Measurements from ENCODE around the gene RBM19.
A peak's percentile ranks its signal among the peaks of the same experiment; 100 is the strongest.
"Not testable (repeated sequence)": the region's sequence is repeated elsewhere in the genome, so short reads cannot be mapped to it uniquely, and the experiment has no call there.

The RBM19 gene

DNA sequence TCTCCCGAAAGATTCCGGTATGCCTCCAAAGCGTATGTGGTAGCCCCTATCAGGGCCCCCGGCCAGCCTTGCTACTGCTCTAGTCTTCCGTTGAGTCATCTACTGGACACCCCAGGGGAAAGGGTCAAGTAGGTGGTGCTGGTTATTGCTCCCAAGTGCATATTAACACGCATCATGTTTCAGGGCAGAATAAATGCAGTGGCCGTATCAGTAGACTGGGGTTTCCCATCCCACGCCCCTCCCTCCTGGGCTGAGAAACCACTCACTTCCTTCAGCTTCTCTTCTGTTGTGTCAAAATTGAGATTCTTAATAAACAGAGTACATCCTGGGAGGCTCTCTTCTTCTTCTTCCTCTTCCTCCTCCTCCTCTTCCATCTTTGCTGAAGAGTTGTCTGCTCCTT lies 39.3 kb downstream of the RBM19 start:
- no peak for DNase-seq

DNA sequence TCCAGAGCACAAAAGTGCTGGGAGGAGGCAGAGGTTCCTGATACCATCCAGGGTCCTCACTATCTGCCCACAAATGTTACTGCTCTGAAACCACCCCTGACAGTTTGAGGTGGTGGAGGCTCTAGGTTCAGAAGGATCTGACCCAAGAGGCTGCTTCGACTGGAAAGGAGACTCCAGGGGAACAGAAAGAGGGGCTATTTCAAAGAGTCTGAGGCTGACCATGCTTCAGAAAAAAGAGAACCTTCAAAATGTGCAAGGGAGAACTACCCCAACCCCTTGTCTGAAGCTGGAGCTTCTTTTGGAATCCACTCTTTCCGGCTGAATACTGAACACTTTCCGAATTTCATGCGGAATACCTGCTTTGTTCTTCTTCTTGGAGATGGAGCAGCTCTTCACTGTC lies 41.8 kb downstream of the RBM19 start:
- no peak for DNase-seq

DNA sequence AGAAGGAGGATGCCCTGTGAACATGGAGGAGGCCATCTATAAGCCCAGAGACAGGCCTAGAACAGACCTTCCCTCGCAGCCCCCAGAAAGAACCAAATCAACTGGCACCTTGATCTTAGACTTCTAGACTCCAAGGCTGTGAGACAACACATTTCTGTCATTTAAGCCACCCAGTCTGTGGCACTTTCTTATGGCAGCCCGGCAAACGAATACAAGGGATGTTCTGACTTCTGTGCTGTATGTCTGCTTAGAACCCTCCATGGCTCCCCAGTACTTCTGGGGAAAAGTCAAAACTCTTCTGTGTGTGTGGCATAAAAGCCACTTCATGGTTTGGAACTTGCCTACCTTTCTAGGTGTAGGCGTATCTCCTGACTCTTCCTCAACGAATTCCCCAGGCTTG lies 42.9 kb downstream of the RBM19 start:
- DNase-seq: no peak

DNA sequence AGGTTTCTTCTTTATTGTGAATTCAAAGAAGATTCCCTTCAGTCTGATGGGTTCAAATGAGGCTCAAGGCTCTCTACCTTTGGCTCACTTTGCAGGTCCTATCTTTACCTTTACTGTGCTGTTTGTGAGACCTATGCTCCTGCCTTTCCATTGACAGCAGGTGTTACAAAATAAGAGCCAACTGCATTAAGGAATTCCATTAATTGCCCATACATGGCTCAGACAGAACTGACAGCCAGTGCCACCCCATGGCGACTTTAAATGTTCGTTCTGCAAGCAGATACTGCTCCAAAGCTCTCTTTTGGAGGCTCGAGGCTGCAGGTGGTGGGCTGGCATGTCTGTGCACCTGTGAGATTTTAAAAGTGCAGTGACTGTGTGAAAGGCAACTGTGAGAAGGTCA lies 44.7 kb downstream of the RBM19 start:
- no peak for DNase-seq

DNA sequence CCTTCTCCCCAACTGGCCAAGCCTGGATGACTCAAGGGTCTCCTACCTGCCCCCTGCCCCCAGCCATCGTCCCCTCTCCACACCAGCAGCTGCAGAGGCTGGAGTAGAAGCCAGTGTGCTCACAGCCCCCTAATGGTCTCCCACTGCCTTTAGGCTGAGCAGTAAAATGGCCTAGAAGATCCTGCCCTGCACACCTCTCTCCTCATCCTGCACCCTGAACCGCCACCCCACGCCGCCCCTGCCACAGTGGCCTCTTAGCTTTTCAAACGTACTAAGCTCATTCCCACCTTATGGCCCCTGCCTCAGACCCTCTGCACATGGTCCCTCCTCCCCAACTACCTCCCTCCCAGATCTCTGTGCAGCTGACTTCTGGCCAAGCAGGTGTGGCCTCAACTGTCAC lies 46.3 kb downstream of the RBM19 start:
- DNase-seq: no peak

DNA sequence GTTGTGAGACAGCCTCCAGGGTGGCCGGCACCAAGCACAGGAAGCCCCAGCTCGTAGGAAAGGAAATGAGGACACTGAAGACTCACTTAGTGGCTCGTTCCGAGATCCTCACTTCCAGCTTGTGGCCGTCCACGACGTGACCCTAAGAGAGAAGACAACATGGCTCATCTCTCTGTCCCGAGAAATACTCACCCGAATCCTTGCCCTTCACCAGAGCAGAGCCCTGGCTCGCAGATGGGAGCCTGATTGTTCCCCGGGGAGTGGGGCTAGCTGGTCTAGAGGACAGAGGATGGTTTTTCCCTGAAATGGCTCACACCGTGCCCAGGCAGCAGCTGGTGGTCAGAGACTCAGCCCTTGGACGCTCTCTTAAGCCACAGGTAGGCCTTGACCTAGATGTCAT lies 47.8 kb downstream of the RBM19 start:
- DNase-seq: no peak

DNA sequence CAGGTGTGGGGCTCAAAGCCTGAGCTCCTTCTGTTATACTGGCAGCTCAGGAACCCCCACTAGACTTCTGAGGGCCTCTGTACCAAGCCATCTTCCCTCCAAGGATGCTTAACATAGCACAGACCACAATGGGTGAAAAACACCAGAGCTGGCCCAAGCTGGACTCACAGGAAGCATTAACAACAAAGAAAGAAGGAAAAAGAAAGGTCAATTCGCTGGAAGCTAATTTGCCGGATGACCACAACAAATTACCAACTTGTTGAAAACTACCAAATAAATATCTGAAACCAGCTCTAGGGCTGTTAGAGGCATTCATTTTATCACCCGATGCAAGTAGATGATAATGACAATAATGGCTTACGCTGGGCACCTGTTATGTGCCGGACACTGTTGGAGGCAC lies 48.7 kb downstream of the RBM19 start:
- no peak for DNase-seq

DNA sequence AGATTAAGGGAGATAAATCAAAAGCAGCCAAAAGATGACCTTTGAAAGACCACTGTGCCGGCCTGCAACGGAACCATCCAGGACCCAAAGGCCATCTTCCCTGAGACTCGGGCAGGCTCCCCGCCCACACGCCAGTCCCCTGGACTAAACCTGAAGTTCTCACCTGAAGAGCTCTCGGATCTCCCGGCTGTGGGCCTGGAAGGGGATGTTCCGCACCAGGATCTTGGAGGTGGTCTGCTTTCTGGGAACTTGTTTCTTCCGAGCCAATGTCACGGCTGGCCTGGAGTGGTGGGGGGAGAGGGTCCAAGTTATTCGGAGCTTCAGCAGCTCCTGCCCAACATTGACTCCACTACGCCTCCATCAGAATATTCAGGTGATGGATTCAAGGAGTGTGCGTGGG lies 51.3 kb downstream of the RBM19 start:
- no peak for DNase-seq

DNA sequence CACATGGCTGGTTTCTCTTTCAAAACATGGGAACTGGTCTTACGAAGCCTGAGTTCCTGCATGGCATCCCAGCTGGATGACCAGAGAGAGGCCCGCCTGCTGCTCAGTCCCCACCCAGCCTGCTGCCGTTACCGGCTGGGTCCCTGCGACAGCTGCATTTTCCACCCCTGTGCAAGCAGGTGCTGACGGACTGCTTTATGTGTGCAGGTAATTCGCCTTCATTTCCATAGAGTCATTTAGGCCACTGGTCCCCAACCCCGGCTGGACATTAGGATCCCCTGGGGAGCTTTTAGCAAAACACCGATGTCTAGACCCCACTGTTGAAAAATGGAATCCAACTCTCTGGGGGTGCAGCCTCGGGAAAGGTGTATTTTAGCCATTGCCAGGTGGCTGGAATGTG lies 51.9 kb downstream of the RBM19 start:
- no peak for DNase-seq

DNA sequence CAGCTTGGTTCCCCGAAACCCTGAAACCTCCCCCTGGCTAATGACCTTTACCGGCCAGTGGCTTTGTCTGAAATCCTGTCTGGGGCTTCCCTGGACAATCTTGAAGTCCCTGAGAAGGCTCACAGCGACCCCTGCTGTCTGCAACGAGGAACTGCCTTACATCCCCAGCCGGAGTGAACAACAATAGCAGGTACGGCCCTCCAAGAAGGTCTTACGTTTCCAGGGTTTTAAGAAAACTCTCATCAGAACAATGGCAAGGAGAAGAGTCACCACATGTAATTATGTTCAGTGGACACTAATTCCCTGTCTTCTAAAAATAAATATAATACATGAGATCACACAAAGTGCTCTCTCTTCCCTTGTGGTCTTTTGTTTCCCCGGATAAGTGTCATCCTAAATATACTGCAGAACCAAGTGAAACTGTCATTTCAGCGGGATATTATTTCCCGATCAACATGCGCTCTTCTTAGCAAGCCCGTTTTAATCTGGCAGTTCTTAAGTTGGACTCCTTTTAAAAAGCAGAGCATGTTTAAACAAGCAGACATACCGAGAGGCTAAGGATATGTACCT lies 53.3 kb downstream of the RBM19 start:
- DNase-seq: peak; percentile 80

DNA sequence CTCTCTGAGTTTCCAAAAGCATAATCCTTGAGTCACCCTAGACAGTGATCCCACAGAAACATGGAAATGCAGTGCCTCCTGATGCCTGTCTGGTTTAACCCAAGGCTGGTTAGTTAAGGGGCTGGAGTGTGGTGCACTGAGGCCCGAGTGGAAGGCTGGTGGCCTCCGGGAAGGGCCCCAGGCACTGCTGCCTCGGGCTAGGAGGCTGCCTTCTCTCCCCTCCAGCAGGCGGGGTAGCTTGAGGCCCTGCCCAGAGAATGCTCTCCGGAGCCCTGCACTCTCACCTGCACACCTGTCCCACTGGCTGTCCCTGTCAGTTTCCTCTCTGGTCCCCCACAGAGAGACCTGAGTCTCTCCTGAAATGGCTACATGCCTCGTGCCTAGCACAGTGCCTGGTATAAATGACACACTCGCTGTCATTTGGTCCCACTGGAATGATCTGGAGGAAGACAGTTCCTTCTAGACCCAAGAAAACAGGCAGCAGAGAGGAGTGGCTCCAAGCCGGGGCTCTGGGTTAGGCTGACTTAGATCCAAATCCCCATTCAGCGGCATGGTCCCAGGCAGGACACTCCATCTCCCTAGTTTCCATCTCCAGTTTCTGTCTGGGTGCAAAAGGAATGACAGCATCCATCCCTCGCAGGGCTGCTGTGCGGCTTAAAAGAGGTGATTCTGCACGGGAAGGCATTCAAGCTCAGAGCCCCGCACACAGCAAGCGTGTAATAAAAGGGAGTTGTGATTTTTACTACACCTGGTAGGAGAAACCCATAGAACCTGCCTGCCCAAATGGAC lies 54.0 kb downstream of the RBM19 start:
- DNase-seq: no peak

DNA sequence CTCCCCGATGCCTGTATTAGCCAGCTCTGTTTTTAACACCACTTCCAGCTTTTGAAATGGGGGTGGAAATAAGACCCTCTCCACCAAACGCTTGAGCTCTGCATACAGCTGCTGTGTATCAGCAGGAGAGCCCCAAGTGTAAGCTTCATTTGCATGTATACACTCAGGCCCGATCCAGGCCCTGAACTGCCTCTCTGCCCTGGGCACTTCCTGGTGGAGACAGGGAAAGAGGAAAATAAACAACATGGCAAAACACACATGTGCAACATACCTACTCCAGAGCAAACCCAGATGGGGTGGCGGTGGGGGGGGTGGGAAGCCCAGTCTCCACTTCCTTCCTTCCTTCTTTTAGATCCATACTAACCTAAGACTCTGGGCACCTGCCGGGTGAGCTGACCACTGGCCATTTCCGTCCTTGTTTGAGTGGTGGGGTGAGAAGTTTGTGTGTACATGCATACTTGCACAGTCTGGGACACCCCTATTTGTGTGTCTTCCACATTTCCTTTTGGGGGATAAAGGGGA lies 55.3 kb downstream of the RBM19 start:
- DNase-seq: no peak

DNA sequence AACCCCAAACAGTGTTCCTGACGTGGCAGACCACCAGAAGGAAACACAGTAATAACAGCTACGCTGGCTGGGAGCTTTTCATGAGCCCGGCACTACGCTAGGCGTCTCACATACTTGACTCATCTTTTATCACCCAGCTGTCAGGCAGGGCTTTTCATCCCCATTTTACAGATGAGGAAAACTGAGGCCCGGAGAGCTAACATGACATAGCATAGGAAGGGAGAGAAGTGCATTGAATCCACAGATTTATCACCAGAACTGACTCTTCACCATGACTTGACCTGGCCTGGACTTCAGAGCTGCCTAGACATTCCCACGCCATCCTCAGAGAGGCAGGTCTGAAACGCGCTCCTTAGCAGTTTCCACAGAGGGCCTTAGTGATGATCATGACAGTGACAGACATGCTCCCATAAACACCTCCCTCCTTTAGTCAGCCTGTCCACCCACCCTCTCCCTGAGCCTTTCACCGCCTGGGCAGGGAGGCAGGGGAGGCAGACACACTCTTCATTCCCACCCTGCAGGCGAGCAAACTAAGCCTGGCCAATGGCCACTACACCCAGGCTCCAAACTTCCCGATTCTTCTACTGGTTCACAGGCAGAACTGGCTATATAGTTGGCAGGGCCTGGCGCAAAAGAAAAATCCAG lies 56.2 kb downstream of the RBM19 start:
- no peak for DNase-seq

DNA sequence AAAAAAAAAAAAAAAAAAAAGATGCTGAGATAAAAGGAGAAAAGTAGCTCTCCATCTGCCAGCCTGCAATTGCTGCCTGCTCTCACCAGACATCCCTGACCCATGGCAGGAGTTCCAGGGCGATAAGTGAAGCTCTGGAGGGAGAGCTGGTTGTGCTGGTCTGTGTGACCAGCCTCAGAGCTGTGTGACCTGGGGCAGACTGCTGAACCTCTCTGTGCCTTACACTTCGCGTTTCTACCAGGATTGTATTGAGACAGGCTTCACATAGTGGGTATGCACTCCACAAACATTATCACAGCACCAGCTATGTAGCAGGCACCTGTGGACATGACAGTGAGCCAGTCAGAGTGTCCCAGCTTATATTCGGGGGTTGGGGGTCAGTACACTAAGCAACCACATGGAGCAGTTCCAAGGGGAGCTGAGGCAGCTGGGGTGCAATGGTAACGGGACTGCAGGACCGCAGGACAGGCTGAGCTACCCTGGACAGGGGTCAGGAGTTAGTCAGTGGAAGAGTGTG lies 57.5 kb downstream of the RBM19 start:
- DNase-seq: no peak

DNA sequence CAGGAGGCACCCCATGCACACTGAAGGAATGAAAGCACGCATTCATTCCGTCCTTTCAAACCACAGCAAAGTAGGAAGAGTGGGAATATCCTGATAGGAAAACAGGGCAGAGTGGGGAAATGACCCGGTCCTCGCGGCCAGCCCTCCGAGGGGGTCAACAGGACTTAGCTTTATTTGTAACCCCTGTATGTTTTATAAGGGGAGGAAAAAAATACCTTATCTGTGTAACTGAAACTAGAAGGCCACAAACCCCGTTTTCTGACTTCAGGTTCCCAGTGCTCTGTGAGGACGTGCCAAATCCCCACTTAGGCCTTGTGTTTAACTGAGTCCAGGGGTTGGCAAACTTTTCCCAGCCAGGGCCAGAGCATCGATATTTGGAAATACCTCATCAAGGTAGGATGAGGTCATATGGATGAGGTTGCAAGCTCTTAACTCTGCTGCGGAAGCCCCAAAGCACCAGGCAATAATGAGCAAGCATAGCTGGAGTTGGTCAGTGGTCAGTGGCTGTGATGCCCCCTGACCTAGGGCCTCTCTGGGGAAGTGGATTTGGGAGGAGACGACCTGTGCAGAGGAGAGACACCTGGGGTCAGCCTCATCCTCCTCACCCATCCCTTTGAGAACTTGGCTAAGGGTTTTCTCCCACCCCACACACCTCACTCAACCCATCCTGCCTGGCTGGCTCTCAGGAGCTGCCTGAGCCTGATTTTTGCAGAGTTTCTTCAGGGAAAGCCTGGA lies 58.5 kb downstream of the RBM19 start:
- no peak for DNase-seq

DNA sequence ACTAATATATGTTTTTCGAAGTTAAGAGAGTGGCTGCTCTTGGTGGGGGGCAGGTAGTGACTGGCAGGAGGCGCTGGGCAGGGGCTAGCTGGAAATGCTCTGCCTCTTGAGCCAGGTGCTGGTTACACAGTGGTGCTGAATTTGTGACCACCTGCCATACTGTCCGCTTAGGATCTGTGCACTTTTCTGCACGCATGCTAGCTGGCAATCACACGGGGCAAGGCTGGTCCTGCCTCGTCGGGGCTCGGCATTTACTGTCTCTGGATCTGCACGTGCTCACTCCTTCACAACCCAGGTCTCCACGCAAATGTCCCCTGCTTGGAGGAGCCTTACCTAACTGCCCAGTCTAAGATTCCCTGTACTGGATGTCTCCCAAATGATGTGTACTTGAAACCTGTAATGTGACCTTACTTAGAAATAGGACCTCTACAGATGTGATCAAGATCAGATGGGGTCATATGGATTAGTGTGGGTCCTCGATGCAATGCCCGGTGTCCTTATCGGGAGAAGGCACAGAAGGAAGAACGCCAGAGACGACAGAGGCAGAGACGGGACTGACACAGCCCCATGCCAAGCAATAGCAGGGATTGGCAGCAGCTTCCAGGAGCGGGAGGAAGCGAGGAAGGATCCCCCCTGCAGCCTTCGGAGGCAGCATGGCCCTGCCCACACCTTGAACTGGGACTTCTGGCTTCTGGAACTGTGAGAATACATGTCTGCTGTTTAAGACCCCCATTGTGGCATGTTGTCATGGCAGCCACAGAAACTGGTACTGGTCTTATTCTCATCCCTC lies 59.5 kb downstream of the RBM19 start:
- DNase-seq: no peak

DNA sequence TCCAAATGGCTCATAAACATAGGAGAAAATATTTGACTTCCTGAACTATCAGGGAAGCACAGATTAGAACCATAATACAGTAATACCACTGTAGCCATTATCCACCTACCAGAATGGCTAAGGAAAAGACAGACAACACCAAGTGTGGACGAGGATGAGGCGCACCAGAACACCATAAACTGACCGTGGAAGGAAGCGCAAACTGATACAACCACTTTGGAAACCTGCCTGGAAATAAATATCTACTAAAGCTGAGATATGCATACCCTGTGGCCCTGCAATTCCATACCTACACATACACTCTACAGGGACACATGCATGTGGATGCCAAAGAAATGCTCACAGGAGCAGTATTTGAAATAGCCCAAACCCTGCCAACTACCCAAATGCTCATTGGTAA lies 60.3 kb downstream of the RBM19 start:
- no peak for DNase-seq

DNA sequence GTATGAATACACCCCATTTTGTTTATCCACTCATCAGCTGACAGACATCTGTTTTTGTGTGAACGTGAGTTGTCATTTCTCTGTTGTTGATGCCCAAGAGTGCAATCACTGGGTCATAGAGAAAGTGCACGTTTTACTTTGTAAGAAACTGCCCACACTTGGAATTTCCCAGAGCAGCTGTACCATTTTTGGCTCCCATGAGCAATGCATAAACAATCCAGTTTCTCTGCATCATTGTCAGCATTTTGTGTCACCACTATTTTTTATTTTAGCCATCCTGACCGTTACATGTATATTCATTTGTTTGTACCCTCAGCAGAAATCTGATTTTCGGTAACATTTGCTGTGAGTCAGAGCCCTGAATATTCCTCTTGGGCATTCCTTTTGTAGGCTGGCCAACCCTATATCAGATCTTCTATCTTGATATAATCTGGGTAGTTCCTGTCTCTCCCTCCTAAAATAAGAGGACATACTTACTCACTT lies 62.7 kb downstream of the RBM19 start:
- DNase-seq: no peak

DNA sequence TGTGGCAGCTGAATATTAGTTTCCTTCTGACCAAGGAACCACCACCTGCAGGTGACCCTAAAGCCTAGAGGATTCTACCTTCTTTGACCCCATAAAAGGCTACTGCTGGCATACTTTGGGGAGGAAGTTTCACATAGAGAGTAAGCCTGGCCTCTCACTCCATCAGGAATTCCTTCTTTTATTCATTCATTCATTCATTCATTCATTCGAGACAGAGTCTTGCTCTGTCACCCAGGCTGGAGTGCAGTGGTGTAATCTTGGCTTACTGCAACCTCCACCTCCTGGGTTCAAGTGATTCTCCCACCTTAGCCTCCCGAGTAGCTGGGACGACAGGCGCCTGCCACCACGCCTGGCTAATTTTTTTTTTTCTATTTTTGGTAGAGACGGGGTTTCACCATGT lies 64.8 kb downstream of the RBM19 start:
- not testable (repeated sequence) for DNase-seq

DNA sequence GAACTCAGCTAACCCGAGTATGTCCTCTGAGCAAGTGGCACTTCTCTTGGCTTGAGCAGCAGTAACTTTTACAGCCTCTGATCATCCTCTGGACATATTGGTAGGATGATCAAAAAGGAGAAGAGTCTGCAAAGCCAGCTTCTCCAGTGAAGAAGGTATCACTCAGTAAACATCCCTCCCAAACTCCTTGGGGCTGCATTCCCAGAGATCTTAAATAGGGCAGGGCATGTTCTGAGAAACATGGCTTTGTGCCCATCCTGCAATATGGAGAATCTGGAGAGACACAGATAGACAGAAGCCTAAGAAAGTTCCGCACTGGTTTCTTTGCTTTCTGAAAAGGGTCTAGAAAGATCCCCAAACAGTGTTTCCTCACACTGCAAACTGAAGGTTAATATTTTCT lies 65.4 kb downstream of the RBM19 start:
- DNase-seq: no peak

DNA sequence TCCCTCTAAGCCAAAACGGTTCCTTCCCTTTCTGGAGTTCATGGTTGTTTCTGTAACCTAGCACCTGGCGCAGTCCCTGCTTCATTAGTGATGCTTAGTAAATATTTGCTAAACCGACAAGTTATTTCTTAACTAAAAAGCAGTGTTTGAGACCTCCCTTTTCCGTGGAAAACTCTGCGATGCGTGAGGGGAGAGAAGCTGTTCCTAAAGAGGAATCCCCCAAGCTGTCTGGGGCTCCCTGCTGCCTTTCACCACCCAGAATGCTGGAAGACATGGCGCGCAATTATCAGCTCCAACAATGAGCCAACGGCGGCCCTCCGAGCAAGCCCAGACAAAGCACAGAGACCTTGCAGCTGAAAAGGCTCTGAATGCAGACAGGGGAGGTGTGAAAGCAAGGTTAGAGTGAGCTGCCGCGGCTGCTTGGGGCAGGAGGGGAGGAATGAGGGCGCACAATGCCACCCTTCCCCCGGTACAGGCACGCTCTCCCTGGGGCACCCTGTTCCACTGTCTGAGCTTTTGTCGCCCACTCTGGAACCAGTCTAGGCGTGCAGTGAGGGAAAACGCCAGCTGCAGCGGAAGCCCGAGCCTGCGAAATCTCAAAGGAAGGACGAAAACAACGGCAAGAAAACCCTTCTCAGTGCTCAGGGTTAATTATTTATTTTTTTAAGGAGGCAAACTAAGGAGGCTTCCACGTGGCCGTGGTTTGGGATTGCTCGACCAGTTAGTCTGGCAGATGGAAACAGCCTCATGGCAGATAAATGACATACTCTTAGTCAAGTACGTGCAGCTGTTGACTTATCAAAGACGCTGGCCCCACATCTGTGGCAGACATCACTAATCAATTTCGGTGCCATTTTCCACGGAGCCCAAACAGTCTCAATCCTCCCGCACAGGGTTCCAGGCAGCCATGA lies 66.3 kb downstream of the RBM19 start:
- DNase-seq: peak; percentile 27

All from hematopoietic multipotent progenitor cell treated with erythropoietin and hydrocortisone succinate and interleukin-3 and kit ligand, for 4 days (in vitro differentiated cells).